ENCODE data around the gene FCN3.

DNA sequence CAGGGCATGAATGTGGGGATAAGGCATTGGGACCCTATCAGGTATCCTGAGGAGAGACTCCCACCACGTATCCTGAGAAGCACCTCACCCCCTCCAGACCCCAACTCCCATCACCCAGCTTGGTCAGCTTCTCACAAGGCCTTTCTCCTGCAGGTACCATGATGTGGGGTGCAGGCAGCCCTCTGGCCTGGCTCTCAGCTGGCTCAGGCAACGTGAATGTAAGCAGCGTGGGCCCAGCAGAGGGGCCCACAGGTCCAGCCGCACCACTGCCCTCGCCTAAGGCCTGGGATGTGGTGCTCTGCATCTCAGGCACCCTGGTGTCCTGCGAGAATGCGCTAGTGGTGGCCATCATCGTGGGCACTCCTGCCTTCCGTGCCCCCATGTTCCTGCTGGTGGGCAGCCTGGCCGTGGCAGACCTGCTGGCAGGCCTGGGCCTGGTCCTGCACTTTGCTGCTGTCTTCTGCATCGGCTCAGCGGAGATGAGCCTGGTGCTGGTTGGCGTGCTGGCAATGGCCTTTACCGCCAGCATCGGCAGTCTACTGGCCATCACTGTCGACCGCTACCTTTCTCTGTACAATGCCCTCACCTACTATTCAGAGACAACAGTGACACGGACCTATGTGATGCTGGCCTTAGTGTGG is 19.1 kb upstream of the FCN3 start:
- TF ChIP-seq EZH2phosphoT487 (conservative IDR thresholded peaks at IDR 0.05; ENCODE audit: low read length): no peak
- TF ChIP-seq, protein P1, sequence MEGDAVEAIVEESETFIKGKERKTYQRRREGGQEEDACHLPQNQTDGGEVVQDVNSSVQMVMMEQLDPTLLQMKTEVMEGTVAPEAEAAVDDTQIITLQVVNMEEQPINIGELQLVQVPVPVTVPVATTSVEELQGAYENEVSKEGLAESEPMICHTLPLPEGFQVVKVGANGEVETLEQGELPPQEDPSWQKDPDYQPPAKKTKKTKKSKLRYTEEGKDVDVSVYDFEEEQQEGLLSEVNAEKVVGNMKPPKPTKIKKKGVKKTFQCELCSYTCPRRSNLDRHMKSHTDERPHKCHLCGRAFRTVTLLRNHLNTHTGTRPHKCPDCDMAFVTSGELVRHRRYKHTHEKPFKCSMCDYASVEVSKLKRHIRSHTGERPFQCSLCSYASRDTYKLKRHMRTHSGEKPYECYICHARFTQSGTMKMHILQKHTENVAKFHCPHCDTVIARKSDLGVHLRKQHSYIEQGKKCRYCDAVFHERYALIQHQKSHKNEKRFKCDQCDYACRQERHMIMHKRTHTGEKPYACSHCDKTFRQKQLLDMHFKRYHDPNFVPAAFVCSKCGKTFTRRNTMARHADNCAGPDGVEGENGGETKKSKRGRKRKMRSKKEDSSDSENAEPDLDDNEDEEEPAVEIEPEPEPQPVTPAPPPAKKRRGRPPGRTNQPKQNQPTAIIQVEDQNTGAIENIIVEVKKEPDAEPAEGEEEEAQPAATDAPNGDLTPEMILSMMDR (IDR thresholded peaks at IDR 0.05; ENCODE audit: insufficient read depth, low read length, poor library complexity, severe bottlenecking): no peak

All from SU-DHL-6 (cell line).